SK-N-SH (cell line): ENCODE measurements around the gene EML5.
A peak's percentile ranks its signal among the peaks of the same experiment; 100 is the strongest.

Experiments
- CHD2 ChIP-seq: fragments of 150-350 bp; IDR thresholded peaks from 2 replicates; pipeline ENCODE4 v1.6.1; 2018; ENCODE audit warnings: low read length; ENCODE audit not compliant: partially characterized antibody
- CTCF ChIP-seq: fragments of 200-600 bp; sonication (generic); IDR thresholded peaks from 2 replicates; pipeline ENCODE4 v1.6.1; 2017; ENCODE audit warnings: antibody characterized with exemption, mild to moderate bottlenecking, moderate library complexity

GRCh38 chr14:88729159-88729558 is 63.6 kb downstream of the EML5 start:
- TF ChIP-seq CTCF = peak; percentile 53
- no peak for TF ChIP-seq CHD2
